OCI-LY7 (cell line): ENCODE measurements around the gene SPATS1. TPM values are rescaled to one million over a fixed set of nuclear protein-coding genes. Genes with fewer than 3 reads are reported as not detected.
"Not testable (repeated sequence)": the region's sequence is repeated elsewhere in the genome, so short reads cannot be mapped to it uniquely, and the experiment has no call there.

ENCODE experiments used
- BruUV-seq: library from RNA; stranded (reverse); fragments of 400-500 nt; replicated peaks from 2 replicates; lab custom pipeline; 2021; lab: Mats Ljungman, UMichigan
- CTCF ChIA-PET: fragments of 300-600 bp; sonication (Branson Sonifier 250); formaldehyde crosslinking; loops from one replicate; lab custom pipeline; 2022; ENCODE audit warnings: antibody characterized with exemption; ENCODE audit not compliant: unreplicated experiment; lab: Charles Lee
- POLR2A ChIA-PET: fragments of 300-600 bp; sonication (Branson Sonifier 250); formaldehyde crosslinking; loops from one replicate; lab custom pipeline; 2022; ENCODE audit warnings: antibody characterized with exemption; lab: Charles Lee
- DNase-seq: peaks from one replicate; pipeline ENCODE4 v3.0.0-alpha.2; 2015; ENCODE audit warnings: low spot score
- H2AFZ ChIP-seq: fragments of 200-600 bp; sonication (generic), shearing (Covaris generic); 2 replicates; pipeline ENCODE4 v1.6.1; 2014; ENCODE audit warnings: mild to moderate bottlenecking, antibody characterized with exemption, low read length, moderate library complexity
- H3K27ac ChIP-seq: fragments of 200-600 bp; sonication (generic); 2 replicates; pipeline ENCODE4 v1.5.1; 2014; ENCODE audit warnings: mixed run types, low read depth, mild to moderate bottlenecking, moderate library complexity, low read length, inconsistent platforms; ENCODE audit not compliant: poor library complexity, severe bottlenecking
- H3K36me3 ChIP-seq: fragments of 200-600 bp; sonication (generic); 2 replicates; pipeline ENCODE4 v1.6.1; 2014; ENCODE audit warnings: mild to moderate bottlenecking, antibody characterized with exemption, low read length, moderate library complexity, mixed read lengths; ENCODE audit not compliant: insufficient read depth
- H3K4me1 ChIP-seq: fragments of 200-600 bp; sonication (generic); 2 replicates; pipeline ENCODE4 v1.5.1; 2014; ENCODE audit warnings: mild to moderate bottlenecking, low read length; ENCODE audit not compliant: insufficient read depth, poor library complexity, severe bottlenecking
- H3K4me2 ChIP-seq: fragments of 200-600 bp; sonication (generic); 2 replicates; pipeline ENCODE4 v1.6.1; 2014; ENCODE audit warnings: mild to moderate bottlenecking, low read length
- H3K4me3 ChIP-seq: fragments of 200-600 bp; sonication (generic); 2 replicates; pipeline ENCODE4 v1.5.1; 2014; ENCODE audit warnings: mild to moderate bottlenecking, low read depth, low read length; ENCODE audit not compliant: poor library complexity, severe bottlenecking
- H3K79me2 ChIP-seq: fragments of 200-600 bp; sonication (generic); 2 replicates; pipeline ENCODE4 v1.6.1; 2016; ENCODE audit warnings: low read depth, mild to moderate bottlenecking, low read length, moderate library complexity, mixed read lengths; ENCODE audit not compliant: insufficient read depth
- H3K9me2 ChIP-seq: fragments of 200-600 bp; sonication (generic); 2 replicates; pipeline ENCODE4 v1.6.1; 2016; ENCODE audit warnings: mild to moderate bottlenecking, low read length, mixed read lengths; ENCODE audit not compliant: insufficient read depth
- H3K9me3 ChIP-seq: fragments of 200-600 bp; sonication (generic); 2 replicates; pipeline ENCODE4 v1.6.1; 2014; ENCODE audit warnings: mild to moderate bottlenecking, mixed run types, low read length, mixed read lengths
- H4K20me1 ChIP-seq: fragments of 200-600 bp; sonication (generic); 2 replicates; pipeline ENCODE4 v1.6.1; 2014; ENCODE audit warnings: mild to moderate bottlenecking, antibody characterized with exemption, low read length, moderate library complexity, mixed read lengths; ENCODE audit not compliant: insufficient read depth
- EZH2phosphoT487 ChIP-seq: fragments of 200-600 bp; sonication (generic); IDR thresholded peaks from 2 replicates; pipeline ENCODE4 v1.6.1; 2018; ENCODE audit warnings: low read depth, borderline replicate concordance, mild to moderate bottlenecking, mixed run types, antibody characterized with exemption, low read length, moderate library complexity, mixed read lengths
- intact Hi-C: fragments of 100-400 bp; cut with micrococcal nuclease; formaldehyde crosslinking; loops from one replicate; pipeline ENCODE4 v1.10.0; 2022; ENCODE audit not compliant: unreplicated experiment
- total RNA-seq, 2 experiments: library from RNA; depleted of rRNA in 1 of 2; stranded (reverse); fragments of >200 nt in 1 of 2; shearing (Covaris generic) in 1 of 2; gene quantifications; 2 replicates each; pipeline ENCODE4 v1.2.3, GENCODE V29; 2014 to 2022
- TF ChIP-seq, protein P1 (sequence below): fragments of 200-600 bp; sonication (generic); conservative IDR thresholded peaks from 2 replicates; pipeline ENCODE4 v1.5.1; 2014; ENCODE audit warnings: mild to moderate bottlenecking, antibody characterized with exemption, low read length, moderate library complexity, mixed read lengths

Gene SPATS1
- total RNA-seq, 2 experiments from 2014 or later = not detected

DNA sequence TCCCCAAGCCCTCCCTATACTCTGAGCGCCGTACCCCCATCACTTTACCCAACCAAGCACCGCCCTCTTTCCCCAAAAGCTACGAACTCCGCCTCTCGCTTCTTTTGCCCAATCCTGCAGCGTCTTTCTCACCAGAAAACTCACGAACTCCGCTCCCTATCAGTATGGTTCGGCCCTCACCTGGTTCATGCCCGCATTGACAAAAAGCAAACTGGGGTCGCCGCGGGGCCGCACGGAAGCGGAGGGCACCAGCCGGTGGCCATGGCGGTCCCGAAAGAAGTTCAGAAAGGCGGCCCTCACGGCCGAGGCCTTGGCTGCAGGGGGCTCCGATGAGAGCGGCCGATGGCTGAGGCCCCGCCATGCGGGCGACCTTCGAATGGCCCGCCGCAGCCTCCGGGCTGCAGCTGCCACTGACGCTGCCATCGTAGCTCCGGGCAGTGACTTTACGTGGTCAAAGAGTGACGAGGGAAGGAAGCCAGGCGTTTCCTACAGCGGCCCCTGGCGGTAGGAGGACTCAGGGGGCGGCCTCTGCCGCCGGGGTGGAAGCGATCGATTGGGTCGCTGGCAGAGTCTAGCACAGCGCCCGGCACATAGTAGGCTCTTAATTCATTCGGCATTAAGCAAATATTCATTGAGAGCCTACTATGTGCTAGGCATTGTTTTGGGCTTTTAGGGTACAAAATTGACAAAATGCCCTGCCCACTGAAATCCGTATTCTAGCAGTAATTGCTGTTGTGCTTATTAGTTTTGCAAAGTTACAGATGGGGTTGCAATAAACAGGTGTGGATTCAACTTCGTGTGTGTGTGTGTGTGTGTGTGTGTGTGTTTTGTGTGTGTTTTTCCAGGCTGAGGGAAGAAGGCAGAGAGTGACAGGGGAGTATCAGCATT lies 29.3 kb upstream of the SPATS1 start, which contains the start of gene AARS2:
Gene AARS2, minus strand, starts transcription at position 447 of the 888 bp plus-strand sequence. Its CDS starts 24 bp downstream, at position 423.
- Histone ChIP-seq H4K20me1 (no peaks in the 10 kb centered on the region), H3K9me3 (no peaks in the 10 kb centered on the region), H3K27ac (peak within 1 kb of the TSS; percentile 41), H3K4me2 (peak within 1 kb of the TSS; percentile 84), H3K9me2 (no peaks in the 10 kb centered on the region), H3K79me2 (peaks cover 11% of the 10 kb centered on the region; the same call in 1 of the 2 replicates), H3K4me3 (peak within 1 kb of the TSS; percentile 80), H3K36me3 (peaks cover 33% of the 10 kb centered on the region), H2AFZ (peak within 1 kb of the TSS; percentile 77; the same call in 1 of the 2 replicates), H3K4me1 (peaks cover 10% of the 10 kb centered on the region)
- POLR2A ChIA-PET = interaction anchor here (0.7 to 1.1 kb wide), 3 partner anchors 18 to 201 kb away, joined by 3 to 4 read pairs (median 4); partner anchors contain the start of genes MRPL14 and TMEM63B
- CTCF ChIA-PET = no interaction called here
- no TSS peak for BruUV-seq
- peak; percentile 92 for DNase-seq
- intact Hi-C loops = no loop called here
- TF ChIP-seq EZH2phosphoT487 = no peak
- TF ChIP-seq, protein P1, sequence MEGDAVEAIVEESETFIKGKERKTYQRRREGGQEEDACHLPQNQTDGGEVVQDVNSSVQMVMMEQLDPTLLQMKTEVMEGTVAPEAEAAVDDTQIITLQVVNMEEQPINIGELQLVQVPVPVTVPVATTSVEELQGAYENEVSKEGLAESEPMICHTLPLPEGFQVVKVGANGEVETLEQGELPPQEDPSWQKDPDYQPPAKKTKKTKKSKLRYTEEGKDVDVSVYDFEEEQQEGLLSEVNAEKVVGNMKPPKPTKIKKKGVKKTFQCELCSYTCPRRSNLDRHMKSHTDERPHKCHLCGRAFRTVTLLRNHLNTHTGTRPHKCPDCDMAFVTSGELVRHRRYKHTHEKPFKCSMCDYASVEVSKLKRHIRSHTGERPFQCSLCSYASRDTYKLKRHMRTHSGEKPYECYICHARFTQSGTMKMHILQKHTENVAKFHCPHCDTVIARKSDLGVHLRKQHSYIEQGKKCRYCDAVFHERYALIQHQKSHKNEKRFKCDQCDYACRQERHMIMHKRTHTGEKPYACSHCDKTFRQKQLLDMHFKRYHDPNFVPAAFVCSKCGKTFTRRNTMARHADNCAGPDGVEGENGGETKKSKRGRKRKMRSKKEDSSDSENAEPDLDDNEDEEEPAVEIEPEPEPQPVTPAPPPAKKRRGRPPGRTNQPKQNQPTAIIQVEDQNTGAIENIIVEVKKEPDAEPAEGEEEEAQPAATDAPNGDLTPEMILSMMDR = peak; percentile 93

DNA sequence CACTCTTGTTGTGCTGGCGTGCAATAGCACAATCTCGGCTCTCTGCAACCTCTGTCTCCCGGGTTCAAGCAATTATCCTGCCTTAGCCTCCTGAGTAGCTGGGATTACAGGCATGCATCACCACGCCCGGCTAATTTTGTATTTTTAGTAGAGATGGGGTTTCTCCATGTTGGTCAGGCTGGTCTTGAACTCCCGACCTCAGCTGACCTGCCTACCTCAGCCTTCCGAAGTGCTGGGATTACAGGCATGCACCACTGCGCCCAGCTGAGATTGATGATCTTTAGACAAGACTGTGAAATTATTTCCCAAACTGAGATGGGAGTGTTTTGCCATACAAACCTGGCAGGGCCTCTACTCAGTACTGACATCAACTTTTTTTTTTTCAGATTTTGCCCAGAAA lies 27.8 kb upstream of the SPATS1 start:
- intact Hi-C loops, H3K4me2 ChIP-seq, H4K20me1 ChIP-seq, H3K27ac ChIP-seq, H2AFZ ChIP-seq, H3K4me3 ChIP-seq, H3K4me1 ChIP-seq, CTCF ChIA-PET, BruUV-seq, H3K9me3 ChIP-seq, H3K9me2 ChIP-seq, POLR2A ChIA-PET, DNase-seq: not testable (repeated sequence)
- peaks cover 11% of the 10 kb centered on the region; the same call in 1 of the 2 replicates for H3K79me2 ChIP-seq
- H3K36me3 ChIP-seq = peaks cover 23% of the 10 kb centered on the region

DNA sequence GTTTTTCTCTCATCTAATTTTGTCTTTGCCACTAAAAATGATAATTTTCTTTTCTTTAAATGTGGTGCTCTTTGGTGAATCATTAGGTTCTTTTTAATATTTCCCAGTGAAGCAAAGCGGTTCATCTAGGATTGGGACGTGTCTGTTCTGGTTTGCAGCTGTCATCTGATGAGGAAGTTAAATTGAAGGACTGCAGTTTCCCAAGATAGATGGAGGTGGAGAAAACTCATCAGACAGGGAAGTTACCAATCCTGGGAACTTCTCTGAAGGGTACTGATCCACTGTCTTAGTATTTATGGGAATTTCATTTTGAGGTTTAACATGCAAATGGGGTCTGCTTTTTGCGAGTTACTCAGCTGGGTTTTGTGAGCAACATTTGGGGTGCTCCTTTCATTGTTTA lies 26.9 kb upstream of the SPATS1 start:
- intact Hi-C loops = no loop called here
- H3K4me2 ChIP-seq = no peak overlapping the region
- H3K27ac ChIP-seq = no peak overlapping the region
- no peaks in the 10 kb centered on the region for H3K9me2 ChIP-seq
- H3K9me3 ChIP-seq = no peaks in the 10 kb centered on the region
- peaks cover 15% of the 10 kb centered on the region for H3K36me3 ChIP-seq
- CTCF ChIA-PET = interaction anchor here (0.6 kb wide), 1 partner anchor 135 kb away, joined by 4 read pairs; no protein-coding TSS in a partner anchor
- POLR2A ChIA-PET = no interaction called here
- no TSS peak for BruUV-seq
- peaks cover 11% of the 10 kb centered on the region; the same call in 1 of the 2 replicates for H3K79me2 ChIP-seq
- no peak for TF ChIP-seq EZH2phosphoT487
- TF ChIP-seq, protein P1 = no peak
- DNase-seq = no peak
- H3K4me1 ChIP-seq = peaks cover 10% of the 10 kb centered on the region
- no peaks in the 10 kb centered on the region for H4K20me1 ChIP-seq
- H3K4me3 ChIP-seq = no peak overlapping the region
- no peak overlapping the region for H2AFZ ChIP-seq
